ENCODE data around the gene SLC25A20. TPM values are rescaled to one million over a fixed set of nuclear protein-coding genes. Genes with fewer than 3 reads are reported as not detected.
"Not testable (repeated sequence)": the region's sequence is repeated elsewhere in the genome, so short reads cannot be mapped to it uniquely, and the experiment has no call there.

The SLC25A20 gene
- total RNA-seq, 1 donor from 2014 or later = 140 TPM

GRCh38 chr3:48915296-48915695, 16.6 kb upstream of the SLC25A20 start:
- intact Hi-C loops (cut with DNase I) = no loop called here
- ATAC-seq (ENCODE audit: poor library complexity) (no peak), DNase-seq (no peak)

- ATAC-seq (ENCODE audit: poor library complexity); DNase-seq; intact Hi-C loops (cut with DNase I): not testable (repeated sequence)
Observed at GRCh38 chr3:48907026-48907425, 8.3 kb upstream of the SLC25A20 start.

- ATAC-seq (ENCODE audit: poor library complexity) = no peak
- DNase-seq = no peak
- intact Hi-C loops (cut with DNase I) = no loop called here
Observed at GRCh38 chr3:48899273-48899672, 591 bp upstream of the SLC25A20 start.

- ATAC-seq (ENCODE audit: poor library complexity) = peak; percentile 6
- no peak for DNase-seq
- intact Hi-C loops (cut with DNase I) = no loop called here
Observed at GRCh38 chr3:48897460-48898376, 964 bp downstream of the SLC25A20 start.

- intact Hi-C loops (cut with DNase I) = no loop called here
- ATAC-seq (ENCODE audit: poor library complexity) = no peak
- no peak for DNase-seq
Observed at GRCh38 chr3:48896936-48897335, 1.7 kb downstream of the SLC25A20 start.

- DNase-seq (no peak), ATAC-seq (ENCODE audit: poor library complexity) (no peak)
- intact Hi-C loops (cut with DNase I) = no loop called here
Observed at GRCh38 chr3:48894516-48894915, 4.2 kb downstream of the SLC25A20 start.

- no peak for DNase-seq
- no peak for ATAC-seq (ENCODE audit: poor library complexity)
- intact Hi-C loops (cut with DNase I) = no loop called here
Observed at GRCh38 chr3:48891606-48892005, 7.1 kb downstream of the SLC25A20 start.

GRCh38 chr3:48885753-48886152, 12.9 kb downstream of the SLC25A20 start:
- ATAC-seq (ENCODE audit: poor library complexity) (no peak), DNase-seq (no peak)
- intact Hi-C loops (cut with DNase I) = no loop called here

- no peak for DNase-seq
- intact Hi-C loops (cut with DNase I) = no loop called here
- peak; percentile 75 for ATAC-seq (ENCODE audit: poor library complexity)
Observed at GRCh38 chr3:48881652-48882114, 17.0 kb downstream of the SLC25A20 start.

- intact Hi-C loops (cut with DNase I) = no loop called here
- ATAC-seq (ENCODE audit: poor library complexity) = peak; percentile 68
- DNase-seq = no peak
Observed at GRCh38 chr3:48881006-48881405, 17.7 kb downstream of the SLC25A20 start.

GRCh38 chr3:48879994-48880377, 18.7 kb downstream of the SLC25A20 start:
- DNase-seq (no peak), ATAC-seq (ENCODE audit: poor library complexity) (no peak)
- intact Hi-C loops (cut with DNase I) = loop anchor here (10.0 kb wide), 1 partner anchor 85 kb away; no protein-coding TSS in a partner anchor

- DNase-seq (no peak), ATAC-seq (ENCODE audit: poor library complexity) (no peak)
- intact Hi-C loops (cut with DNase I) = loop anchor here (10.0 kb wide), 1 partner anchor 85 kb away; no protein-coding TSS in a partner anchor
Observed at GRCh38 chr3:48879307-48879993, 19.2 kb downstream of the SLC25A20 start.

GRCh38 chr3:48877671-48878070, 21.0 kb downstream of the SLC25A20 start:
- ATAC-seq (ENCODE audit: poor library complexity) = no peak
- no peak for DNase-seq
- intact Hi-C loops (cut with DNase I) = loop anchor here (10.0 kb wide), 1 partner anchor 87 kb away; no protein-coding TSS in a partner anchor

GRCh38 chr3:48863122-48863521, 35.6 kb downstream of the SLC25A20 start:
- DNase-seq = no peak
- ATAC-seq (ENCODE audit: poor library complexity) = no peak
- intact Hi-C loops (cut with DNase I) = no loop called here

GRCh38 chr3:48859206-48859605, 39.5 kb downstream of the SLC25A20 start:
- intact Hi-C loops (cut with DNase I) = no loop called here
- DNase-seq (no peak), ATAC-seq (ENCODE audit: poor library complexity) (no peak)

- intact Hi-C loops (cut with DNase I) = no loop called here
- DNase-seq (no peak), ATAC-seq (ENCODE audit: poor library complexity) (no peak)
Observed at GRCh38 chr3:48858709-48859108, 40.0 kb downstream of the SLC25A20 start.

GRCh38 chr3:48857641-48858040, 41.0 kb downstream of the SLC25A20 start:
- ATAC-seq (ENCODE audit: poor library complexity) (no peak), DNase-seq (no peak)
- intact Hi-C loops (cut with DNase I) = no loop called here

GRCh38 chr3:48856469-48856868, 42.2 kb downstream of the SLC25A20 start:
- ATAC-seq (ENCODE audit: poor library complexity) = no peak
- DNase-seq = no peak
- intact Hi-C loops (cut with DNase I) = no loop called here

GRCh38 chr3:48855681-48856447, 42.8 kb downstream of the SLC25A20 start:
- DNase-seq (no peak), ATAC-seq (ENCODE audit: poor library complexity) (no peak)
- intact Hi-C loops (cut with DNase I) = no loop called here

All from Right ventricle myocardium superior (tissue), 1 donor.